Ramos (cell line): ENCODE measurements around the gene DCHS1.

Experiments
- in situ Hi-C: fragments of 300-500 bp; cut with MboI; formaldehyde crosslinking; loops from one replicate; pipeline ENCODE4 v1.14.3; 2022; ENCODE audit warnings: low sequenced_read_pairs; ENCODE audit not compliant: unreplicated experiment

DCHS1 gene

GRCh38 chr11:6650104-6650503 is 5.5 kb downstream of the DCHS1 start:
- in situ Hi-C loops: no loop called here

DNA sequence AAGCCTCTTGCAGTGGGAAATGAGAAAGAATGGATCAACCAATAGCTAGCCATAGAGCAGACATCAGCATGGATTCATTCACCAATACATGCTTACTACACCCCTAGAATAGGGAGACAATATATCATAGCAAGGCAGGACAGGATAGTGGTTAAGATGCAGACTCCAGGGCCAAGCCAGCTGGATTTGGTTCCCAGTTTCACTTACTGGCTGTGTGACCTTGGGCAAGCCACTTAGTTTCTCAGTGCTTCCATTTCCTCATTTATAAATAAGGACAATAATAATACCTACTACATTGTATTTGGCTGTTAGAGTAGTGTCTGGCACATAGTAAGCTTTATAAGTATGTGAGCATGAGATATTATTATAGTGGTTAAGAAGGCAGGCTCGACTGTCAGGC is 7.1 kb downstream of the DCHS1 start:
- in situ Hi-C loops: no loop called here

DNA sequence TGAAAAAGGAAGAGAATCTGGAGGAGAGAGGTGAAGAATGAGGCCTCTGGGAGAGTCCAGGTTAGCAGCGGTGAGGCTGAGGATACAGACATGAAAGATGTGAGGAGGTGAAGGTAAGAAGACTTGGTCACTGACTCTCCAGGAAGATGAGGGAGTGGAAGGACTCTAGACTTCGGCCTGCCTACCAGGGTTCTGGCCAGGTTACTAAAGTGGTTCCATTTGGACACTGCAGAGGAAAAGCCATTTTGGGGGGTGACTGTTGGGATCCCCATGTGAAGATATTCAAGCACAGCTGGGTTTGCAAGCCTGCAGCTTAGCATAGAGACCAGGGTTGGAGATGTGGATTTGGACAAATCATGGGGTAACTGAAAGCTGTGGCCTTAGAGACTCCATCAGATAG is 7.8 kb downstream of the DCHS1 start:
- in situ Hi-C loops: no loop called here

DNA sequence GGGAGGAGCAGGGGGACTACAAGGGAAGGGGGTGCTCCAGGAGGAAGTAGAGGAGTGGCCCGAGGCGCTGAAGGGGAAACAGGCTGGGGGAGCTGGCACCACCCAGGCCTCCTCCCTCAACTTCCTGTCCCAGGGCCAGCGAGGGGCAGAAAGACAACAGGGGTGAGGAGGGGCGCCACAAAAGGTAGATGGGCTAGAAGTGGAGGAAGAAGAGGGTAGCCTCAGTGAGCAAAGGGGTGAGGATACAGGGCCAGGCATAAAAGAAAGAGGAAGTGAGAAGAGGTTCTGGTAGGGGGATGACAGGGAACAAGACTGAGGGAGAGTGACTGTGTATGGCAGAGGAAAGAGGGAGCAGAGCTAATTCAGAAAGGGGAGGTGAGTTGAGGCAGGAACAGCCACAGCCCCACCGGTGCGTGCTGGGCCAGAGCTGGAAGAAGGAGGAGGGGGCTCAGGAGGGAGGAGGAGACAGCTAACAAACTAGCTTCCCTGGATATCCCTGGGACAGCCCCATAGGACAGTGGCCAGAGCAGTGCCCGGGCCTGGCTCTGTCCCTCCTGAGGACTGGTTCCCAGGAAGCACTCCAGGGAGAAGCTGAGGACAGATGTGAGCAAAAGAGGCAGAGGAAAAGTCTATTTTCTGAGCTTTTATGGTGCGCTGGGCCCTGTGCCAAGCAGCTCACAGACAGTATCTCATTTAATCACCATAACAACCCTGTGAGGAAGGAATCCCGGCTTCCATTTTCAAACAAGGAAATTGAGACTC is 8.5 kb downstream of the DCHS1 start:
- in situ Hi-C loops: no loop called here

DNA sequence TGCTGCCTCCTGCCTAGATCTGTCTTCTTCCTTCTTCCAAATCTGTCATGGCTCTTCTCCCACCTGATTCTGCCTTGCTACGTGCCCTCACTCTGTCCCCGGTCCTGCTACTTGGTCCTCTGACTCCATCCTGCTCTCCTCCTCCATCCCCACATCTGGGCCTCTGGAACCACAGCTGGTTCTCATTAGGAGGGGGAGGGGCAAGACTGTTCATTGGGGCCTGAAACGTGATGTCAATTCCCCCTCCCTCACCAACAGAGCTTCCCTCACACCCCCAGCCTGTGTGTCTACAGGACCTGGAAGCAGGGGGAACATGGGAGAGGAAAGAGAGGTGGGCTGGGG is 9.1 kb downstream of the DCHS1 start:
- in situ Hi-C loops: no loop called here

DNA sequence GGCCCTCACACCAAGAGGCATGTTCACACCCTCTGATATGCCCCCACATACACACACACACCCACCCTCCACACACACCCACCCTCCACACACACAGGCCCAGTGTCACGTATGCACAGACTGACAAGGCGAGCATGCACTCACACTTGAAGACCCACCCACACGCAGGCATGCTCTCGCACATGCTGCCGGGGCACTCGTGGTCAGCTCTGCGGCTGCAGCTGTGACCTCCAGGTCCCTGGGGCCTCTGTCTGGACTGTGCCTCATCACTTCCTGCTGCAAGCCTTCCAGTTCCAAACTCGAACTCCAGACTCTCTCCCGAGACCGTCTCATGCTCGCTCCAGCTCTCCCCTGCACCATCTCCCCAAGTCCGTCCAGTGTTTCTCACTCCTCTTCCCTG is 9.5 kb downstream of the DCHS1 start:
- in situ Hi-C loops: no loop called here

GRCh38 chr11:6642957-6643356 is 12.7 kb downstream of the DCHS1 start:
- in situ Hi-C loops: no loop called here

- in situ Hi-C loops: no loop called here
Measured at GRCh38 chr11:6640985-6641701, 14.5 kb downstream of the DCHS1 start.

GRCh38 chr11:6640036-6640984 is 15.3 kb downstream of the DCHS1 start:
- in situ Hi-C loops: no loop called here

- in situ Hi-C loops: no loop called here
Measured at GRCh38 chr11:6638429-6638828, 17.2 kb downstream of the DCHS1 start.

DNA sequence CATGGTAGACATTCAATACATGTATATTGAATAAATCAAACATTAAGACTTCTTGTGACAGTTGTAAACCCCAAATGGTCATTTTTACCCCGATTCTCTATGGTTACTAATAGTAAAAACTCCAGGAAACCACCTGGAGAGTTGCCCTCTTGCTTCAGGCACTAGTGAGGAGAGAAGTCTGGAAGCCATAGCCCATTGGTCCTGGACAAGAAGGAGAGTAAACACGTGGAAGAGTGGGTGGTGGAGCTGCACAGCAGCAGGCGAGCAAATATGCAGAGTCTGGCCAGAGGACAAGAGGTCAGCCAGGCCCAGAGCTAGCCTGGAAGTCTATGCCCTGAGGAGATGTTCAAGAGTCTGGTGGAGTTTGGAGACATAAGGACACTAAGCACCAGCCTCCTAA is 17.7 kb downstream of the DCHS1 start:
- in situ Hi-C loops: no loop called here

GRCh38 chr11:6636480-6636879 is 19.1 kb downstream of the DCHS1 start:
- in situ Hi-C loops: no loop called here

DNA sequence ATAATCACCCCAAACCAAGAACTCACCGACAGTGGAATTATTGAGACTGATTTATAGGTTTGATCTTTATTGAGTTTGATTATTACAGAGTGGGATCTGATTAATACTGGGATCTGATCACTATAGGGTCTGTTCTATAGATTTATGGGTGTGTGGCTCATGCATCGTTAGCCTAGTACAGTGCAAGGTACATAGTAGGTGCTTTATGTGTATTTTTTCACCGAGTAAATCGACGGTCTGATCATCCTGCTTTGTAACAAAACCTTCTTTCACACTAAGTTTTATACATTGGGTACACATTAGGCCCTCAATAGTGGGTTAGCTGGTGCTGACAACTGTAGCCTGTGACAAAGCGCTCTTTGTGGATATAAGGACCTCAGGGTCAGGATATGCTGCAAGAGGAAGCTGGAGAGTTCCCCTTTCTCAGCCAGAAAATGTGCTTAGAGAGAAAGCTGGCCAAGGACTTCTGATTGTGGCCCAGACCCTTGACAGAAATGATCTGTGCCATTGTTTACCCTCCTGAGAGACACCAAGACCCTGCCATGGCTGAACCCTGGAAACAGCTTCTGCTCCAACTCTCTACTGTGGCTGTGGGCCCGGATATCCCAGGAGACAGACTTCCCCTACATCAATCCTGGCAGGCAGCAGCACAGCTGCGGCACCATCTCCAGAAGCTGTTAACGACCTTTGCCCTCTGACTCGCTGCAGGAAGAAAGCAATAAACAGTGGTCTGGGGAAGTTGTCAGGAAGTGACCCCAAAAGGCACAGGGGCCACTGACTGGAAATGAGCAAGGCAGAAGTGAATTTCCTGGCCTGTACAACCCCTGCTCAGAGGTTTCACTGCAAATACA is 20.3 kb downstream of the DCHS1 start:
- in situ Hi-C loops: no loop called here

- in situ Hi-C loops: no loop called here
Measured at GRCh38 chr11:6634534-6634933, 21.1 kb downstream of the DCHS1 start.

DNA sequence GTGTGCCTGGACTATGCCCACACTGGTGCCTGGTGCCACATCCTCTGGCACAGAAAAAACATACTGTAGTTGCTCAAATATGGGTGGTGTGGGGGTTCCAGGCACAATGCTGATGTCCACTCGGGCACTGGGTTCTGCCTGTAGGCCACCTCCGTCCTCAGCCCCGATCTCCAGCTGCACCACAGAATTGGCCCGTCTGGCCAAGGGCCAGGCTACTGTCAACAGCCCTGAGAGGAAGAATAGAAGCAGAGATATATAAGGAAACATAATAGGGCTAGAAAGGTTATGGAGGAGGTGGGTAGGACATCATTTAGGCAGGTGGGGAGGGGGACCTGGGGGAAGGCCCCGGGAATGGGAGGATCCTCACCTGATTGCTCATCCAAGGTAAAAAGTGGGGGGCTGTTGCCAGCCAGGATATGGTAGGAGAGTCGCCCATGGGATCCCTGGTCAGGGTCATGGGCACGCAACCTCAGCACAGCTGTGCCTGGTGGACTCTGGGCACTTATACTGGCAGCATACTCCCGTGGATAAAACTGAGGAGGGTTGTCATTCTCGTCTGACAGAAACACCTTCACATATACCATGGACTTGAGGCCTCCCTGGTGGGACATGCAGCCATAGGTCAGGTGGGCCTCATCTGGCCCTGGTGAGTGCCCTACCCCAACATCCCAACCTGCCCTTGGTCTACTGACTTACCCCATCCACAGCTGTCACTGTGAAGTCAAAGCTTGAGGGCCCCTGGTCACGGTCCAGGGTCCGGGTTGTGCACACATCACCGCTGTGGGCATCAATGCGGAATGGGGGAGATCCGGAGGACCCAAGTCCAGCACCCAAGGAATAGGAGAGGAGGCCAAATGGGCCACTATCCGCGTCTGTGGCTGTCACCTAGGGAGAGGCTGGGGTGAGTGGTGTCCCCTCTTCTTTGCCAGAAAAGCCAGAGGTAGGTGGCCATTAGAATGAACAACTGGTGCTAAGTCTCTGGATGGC is 21.9 kb downstream of the DCHS1 start:
- in situ Hi-C loops: no loop called here

DNA sequence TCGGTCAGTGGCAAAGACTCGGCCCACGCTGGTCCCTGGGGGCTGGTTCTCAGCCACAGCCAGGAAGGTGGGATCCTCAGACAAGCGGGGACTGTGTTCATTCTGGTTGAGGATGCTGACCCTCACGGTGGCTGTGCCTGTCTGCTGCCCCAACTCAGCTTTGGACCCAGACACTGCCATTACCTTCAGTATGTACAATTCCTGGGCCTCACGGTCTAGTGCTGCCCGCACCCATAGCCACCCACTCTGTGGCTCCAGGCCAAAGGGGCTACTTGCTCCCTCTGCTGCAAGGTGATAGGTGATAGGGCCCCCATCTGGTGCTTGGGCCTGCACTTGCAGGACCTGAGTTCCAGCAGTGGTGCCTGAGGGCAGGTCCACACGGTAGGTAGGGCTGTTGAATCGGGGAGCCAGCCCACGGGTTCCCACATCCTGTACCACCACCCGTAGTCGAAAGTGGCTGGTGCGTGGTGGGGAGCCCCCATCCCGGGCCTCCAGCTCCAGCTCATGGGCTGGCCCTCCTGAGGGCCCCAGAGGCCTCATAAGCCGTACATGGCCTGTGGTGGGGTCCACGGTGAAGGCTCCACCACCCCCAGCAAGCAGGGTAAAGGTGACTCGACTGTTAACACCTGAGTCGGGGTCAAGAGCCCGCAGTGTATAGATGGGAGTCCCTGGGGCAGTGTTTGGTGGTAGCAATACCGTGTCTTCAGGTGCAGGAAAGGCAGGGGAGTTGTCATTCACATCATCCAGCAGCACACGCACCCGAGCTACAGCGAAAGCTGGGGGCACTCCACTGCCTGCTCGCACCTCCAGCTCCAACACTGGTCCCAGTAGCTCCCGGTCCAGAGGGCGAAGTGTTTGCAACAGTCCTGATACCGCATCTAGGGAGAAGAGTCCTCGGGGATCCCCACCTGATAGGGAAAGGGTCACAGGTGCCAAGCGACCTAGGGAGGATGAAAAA is 23.2 kb downstream of the DCHS1 start:
- in situ Hi-C loops: no loop called here

DNA sequence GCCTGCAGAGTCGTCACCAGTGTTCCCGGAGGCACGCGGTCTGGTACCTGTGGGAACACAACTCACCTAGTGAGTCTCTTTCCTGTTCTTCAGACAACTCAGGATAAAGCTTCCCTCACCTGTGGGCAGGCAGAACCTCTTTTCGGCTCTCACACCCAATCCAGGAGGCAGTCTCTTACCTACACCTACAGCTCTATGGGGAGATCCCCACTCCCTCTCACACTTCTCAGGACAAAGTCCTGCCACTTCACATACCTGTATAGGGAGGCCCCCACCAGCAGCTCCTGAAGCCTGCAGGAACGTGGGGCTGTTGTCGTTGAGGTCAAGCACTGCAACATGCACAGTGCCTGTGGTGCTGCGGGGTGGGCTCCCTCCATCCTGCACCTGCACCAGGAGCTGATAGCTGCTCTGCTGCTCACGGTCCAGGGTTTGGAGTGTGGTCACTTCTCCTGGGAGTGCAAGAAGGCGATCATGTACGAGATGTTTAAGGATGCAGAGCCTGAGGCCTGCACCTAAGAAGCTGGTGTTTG is 24.2 kb downstream of the DCHS1 start:
- in situ Hi-C loops: no loop called here
